ENCODE results near the gene SH3BP2.

DNA sequence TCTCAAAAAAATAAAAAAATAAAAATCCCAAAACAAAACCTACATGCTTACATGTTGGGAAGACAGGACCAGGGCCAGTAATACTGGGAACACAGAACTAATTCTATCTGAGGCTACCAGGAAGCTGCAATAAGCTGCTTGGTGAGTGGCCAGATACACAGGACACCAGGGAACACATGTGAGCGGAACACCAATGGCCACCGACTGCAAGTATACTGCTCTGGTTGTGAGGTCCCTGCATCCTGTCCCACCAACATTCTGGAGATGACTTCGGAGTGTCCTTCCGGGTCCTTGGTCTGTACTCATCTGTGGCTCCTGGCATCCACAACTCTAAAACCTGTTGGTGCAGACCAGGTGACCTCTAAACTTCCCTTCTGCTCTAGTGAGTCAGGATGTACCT lies 39.4 kb upstream of the SH3BP2 start:
- no peak for TF ChIP-seq POLR2A (IDR thresholded peaks at IDR 0.05)
- TF ChIP-seq, protein P1, sequence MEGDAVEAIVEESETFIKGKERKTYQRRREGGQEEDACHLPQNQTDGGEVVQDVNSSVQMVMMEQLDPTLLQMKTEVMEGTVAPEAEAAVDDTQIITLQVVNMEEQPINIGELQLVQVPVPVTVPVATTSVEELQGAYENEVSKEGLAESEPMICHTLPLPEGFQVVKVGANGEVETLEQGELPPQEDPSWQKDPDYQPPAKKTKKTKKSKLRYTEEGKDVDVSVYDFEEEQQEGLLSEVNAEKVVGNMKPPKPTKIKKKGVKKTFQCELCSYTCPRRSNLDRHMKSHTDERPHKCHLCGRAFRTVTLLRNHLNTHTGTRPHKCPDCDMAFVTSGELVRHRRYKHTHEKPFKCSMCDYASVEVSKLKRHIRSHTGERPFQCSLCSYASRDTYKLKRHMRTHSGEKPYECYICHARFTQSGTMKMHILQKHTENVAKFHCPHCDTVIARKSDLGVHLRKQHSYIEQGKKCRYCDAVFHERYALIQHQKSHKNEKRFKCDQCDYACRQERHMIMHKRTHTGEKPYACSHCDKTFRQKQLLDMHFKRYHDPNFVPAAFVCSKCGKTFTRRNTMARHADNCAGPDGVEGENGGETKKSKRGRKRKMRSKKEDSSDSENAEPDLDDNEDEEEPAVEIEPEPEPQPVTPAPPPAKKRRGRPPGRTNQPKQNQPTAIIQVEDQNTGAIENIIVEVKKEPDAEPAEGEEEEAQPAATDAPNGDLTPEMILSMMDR (IDR thresholded peaks at IDR 0.05), result no peak
